Measurements from ENCODE around the gene RTTN.
"Not testable (repeated sequence)": the region's sequence is repeated elsewhere in the genome, so short reads cannot be mapped to it uniquely, and the experiment has no call there.

RTTN gene, protein sequence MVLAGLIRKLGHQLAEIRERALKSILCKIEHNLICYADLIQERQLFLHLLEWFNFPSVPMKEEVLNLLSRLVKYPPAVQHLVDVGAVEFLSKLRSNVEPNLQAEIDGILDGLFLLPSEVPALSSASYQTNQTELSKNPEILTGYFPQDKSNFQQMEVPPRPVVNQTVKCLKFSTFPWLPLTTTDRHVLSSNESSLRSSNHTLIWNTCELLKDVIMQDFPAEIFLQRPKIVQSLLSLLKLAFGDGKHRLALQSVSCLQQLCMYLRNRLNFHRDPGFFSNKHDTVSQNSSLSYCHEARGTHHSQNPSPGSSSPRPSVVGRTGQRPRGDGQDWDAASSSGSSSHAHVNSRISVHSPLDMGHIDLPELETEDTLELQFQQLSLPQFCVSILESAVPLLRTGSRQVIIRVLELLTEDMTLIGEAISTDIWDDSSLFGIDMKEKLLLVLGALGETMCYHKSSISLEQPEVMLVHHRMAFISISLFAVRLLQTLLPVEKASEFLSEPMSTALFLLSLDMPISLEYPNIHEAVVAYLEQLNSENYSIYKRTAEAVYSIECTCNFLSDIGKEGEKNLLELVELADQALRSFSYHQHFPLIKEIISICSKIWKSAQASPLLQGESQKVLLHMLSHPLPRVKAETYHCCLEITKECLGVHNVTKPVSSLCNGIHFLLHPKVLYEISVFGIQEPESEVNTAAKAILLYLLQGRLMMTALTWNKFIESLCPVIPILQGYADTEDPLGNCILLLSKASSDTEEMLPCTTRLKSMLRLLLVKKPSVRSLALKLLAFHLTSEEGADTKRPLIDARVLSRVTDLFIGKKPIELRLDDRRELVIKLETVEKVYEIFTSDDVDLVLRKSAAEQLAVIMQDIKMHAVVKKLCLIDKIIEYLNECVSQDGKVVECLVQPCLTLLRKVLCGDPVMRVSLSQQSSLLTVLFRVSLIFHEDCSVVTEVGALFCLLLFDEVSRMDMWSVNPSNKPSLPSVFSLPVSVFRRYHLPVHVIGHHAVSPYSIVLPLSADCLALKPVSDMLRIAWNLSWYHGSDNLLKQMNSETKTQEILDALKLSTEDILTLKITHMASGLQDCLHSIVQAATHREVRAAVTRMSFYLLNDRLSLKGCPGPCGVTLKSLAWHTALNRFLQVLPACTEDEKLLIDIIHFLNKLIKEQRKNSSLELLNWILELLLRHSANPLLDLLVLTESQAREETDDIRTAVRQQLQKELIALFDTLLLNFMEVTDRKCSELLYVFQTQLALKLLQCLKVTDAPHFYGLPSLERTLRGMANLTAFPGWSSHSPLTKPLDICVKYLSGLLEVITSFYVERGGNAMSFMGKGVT (N-terminal part only)

DNA sequence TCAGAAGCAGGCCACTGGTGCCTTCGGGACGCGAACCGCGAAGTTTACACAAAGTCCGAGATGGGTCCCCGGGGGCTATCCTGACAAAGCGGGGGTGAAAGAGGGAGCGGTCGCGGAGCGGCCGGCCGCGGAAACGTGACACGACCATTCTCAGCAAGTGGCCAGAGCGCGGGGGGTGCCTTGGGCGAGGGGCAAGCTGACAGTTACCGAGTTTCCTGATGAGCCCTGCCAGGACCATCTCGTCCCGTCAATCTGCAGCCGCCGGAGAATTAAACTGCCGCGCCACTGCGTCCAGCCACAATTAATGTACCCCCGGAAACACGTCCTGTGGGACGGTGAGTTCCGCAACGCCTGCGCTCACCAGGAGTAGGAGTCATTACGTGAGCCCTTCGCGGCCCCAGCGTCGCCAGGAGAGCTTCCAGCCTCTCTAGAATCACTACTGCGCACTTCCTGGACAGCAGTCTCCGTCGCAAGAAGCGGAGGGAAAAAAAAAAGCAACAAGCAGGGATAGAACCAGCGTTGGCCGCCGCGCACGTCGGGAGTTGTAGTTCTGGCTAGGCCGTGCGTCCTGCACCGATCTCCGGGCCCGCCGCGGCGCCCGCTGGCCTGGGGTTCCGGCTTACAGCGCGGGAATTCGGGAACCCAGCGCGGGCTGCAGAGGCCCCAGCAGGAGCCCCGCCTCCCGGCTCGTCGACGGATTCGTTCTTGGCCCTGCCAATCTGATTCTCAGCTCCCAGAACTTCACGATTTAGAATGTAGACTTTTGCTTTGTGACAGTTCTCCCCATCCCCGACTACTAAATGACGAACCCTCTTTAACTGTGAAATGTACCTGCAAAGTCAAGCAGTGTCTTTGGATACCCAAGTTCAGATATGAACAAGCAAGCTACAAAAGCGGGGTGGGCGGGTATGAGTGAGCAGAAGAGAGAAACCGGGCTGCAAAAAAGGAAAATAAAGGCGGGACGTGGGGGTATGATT lies at the start of gene RTTN:
Gene RTTN, minus strand, starts transcription at position 267 of the 977 bp plus-strand sequence. Its CDS starts 29 bp downstream, at position 238.
- in situ Hi-C loops (cut with MboI; ENCODE audit: low sequenced_read_pairs), result no loop called here

DNA sequence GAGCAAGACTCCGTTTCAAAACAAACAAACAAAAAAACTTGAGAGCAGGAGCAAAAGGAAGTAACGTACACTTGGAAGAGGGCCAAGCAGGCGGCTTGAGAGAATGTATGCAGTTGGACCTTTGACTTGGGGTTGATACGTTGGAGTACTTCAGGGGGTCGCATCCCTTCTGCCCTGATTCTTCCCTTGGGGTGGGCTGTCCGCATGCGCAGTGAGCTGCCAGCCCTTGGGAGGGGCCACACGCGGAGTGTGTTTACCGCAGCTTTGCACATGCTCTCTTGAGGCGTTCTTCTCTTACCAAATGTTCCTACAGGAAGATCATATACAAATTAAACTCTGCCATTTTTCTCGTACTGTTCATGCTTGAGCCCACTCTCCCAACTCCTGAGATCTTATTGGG lies 45.3 kb upstream of the RTTN start:
- in situ Hi-C loops (cut with MboI; ENCODE audit: low sequenced_read_pairs), result no loop called here

DNA sequence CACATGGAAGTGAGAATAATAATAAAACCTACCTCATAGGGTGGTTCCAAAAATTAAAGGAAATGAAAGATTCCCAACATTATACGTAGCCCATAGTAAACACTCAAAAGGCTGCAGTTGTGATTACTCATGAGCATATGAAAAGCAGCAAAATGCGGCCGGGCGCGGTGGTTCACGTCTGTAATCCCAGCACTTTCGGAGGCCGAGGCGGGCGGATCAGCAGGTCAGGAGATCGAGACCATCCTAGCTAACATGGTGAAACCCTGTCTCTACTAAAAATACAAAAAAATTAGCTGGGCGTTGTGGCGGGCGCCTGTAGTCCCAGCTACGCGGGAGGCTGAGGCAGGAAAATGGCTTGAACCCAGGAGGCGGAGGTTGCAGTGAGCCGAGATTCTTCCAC lies 44.4 kb upstream of the RTTN start:
- in situ Hi-C loops (cut with MboI; ENCODE audit: low sequenced_read_pairs), result not testable (repeated sequence)

DNA sequence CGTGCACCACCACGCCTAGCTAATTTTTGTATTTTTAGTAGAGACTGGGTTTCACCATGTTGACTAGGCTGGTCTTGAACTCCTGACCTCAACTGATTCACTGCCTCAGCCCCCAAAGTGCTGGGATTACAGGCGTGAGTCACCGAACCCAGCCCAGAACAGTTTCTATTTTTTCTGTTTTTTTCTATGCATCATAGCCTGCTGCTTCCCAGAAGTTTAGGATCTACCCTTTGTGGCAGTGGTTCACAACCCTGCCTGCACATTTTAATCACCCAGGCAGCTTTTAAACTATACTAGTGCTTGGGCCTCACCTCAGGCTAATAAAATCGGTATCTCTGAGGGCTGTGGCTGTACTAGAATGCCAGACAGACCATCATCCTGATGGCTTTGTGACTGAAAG lies 43.6 kb upstream of the RTTN start:
- in situ Hi-C loops (cut with MboI; ENCODE audit: low sequenced_read_pairs), result no loop called here

DNA sequence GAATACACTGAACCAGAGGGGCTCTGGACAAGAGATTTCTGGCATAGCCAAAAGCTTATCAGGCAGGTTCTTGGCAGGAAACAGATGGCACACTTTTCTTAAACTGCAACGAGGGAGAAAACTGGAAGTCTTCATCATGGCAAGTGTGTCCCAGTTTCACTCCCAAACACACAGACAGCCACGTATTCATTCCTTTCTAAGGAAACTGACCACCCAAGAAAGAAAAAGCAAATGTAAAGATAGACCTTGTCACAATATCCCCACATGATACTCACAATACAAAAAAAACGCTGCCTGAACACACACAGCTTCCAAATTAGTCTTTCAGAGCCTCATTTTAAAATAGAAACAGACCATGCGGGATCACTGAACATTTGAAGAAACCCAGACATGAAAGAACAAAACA lies 40.6 kb upstream of the RTTN start:
- in situ Hi-C loops (cut with MboI; ENCODE audit: low sequenced_read_pairs), result no loop called here

DNA sequence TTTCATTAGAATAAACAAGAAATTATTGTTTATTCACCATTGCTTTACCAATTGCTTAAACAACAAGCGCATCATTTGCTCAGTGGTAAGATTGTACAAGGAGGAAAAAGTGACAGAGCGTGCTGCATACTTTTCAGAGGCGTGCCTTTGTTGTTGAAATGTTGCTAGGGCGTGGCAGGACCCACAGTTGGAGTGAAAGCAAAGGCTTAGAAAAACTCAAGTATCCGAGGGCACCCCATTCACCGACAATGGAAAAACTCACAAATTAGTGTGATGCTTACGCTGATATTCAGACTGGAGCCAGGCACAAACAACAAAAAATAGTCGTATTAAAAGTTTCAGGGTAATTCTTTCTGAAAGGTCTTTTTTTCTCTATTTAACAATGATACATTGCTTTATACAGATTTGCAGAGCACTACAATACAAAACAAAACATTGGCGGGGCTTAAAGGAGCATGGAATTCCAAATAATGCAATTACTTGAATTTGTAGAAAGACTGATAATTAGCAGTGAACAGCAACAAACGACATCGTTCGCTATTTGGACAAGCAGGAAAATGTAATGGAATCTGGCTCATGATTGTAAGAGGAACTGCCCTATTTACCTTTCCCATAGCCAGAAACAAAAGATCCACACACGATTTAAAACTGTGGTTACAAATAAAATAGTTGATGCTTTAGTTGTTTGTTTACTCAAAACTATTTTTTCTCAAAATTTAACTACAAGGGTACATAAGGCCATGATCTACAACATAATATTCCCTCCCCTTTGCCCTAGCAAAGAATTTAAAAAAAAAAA lies 37.8 kb upstream of the RTTN start:
- in situ Hi-C loops (cut with MboI; ENCODE audit: low sequenced_read_pairs), result no loop called here

DNA sequence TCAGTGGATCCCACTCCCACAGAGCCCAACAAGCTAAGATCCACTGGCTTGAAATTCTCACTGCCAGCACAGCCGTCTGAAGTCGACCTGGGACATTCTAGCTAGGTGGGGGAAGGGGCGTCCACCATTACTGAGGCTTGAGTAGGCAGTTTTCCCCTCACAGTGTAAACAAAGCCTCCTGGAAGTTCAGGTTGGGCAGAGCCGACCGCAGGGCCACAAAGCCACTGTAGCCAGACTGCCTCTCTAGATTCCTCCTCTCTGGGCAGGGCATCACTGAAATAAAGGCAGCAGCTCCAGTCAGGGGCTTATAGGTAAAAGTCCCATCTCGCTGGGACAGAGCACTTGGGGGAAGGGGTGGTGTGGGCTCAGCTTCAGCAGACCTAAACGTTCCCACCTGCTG lies 31.4 kb upstream of the RTTN start:
- in situ Hi-C loops (cut with MboI; ENCODE audit: low sequenced_read_pairs), result not testable (repeated sequence)

DNA sequence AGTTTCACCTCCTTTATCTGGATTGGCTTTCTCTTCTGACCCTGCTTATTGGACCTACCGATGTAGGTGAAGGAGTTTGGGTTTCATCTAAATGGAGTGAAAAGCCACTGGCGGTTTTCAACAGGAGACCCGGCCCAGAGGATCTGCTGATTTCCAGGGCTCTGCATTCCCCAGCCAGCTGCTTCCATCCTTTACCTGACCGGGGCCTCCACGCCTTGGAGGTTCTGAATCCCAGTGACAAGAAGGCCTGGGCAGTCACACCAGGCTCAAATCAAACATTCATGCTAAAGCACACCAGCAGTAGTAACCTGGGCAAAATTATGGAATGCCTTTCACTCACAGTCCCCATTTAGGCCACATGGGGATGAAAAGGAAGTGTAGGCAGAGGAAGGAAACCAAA lies 30.0 kb upstream of the RTTN start:
- in situ Hi-C loops (cut with MboI; ENCODE audit: low sequenced_read_pairs), result no loop called here

DNA sequence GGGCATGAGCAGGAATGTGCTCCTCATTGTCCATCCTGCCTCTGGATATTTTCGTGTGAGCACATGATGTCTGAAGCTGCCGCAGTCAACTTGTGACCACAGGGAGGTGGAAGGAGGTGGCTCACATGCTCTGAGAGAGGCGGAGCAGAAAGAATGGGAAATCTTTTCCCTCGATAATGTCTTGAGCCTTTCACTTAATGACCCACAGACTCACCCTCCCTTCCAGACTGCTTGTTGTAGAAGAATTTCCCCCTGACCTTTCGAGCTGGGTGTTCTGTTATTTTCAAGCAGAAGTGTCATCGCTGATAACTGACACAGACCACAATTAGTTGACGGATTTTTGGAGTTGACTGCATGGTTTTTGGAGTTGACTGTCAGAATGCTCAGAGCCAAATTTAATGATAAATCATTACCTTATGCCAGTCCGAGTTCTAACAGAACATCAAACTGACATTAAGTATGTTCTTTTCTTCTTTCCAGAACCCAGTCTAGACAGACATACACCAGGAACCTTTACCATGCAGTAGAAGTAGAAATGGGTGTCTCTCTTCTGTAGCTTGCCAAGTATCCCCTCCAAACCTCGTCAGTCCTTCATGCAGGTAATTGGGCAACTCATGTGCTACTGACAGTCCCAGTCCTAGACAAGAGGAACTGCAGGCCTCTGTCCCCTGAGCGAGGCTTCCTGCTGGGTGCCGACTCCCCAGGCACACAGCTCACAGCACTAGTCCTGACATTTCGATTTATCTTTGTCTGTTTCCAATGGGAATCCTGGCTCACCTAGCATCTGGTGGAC lies 29.4 kb upstream of the RTTN start:
- in situ Hi-C loops (cut with MboI; ENCODE audit: low sequenced_read_pairs), result no loop called here

DNA sequence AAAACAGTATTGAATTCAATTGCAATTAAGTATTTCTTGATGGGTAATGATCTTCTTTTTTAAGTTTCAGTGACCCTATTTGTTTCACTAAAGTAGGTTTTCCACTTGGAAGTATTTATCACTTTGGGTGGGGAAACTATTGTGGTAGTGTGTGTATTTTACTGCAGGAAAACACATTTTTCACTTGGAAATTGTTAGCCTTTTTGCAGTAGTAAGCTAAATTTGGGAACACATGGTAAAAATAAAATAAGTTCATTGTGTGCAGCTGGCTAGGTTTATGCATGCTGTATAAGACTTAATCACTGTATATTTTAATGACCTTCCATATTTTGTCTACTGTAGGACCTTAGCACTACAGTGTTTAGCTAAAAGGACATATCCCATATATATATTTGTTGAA lies 28.5 kb upstream of the RTTN start:
- in situ Hi-C loops (cut with MboI; ENCODE audit: low sequenced_read_pairs), result no loop called here

DNA sequence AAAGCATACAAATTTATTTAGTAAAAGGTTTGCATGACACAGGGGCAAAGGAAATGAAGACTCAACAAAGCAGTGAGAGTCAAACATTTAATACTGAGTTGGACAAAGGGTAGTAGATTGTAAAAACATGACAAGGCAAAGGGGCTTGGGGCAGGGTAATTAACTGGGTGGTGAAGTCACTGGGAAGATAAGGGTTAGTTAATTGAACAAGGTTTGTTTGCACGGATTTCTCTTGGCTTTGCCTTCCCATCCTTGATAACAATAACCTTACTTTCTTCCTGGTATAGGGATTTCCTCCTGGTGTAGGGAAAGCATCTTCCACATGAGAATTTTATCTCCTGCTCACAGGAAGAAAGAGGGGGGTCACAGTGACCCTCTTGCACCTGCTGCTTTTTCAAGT lies 26.8 kb upstream of the RTTN start:
- in situ Hi-C loops (cut with MboI; ENCODE audit: low sequenced_read_pairs), result no loop called here

DNA sequence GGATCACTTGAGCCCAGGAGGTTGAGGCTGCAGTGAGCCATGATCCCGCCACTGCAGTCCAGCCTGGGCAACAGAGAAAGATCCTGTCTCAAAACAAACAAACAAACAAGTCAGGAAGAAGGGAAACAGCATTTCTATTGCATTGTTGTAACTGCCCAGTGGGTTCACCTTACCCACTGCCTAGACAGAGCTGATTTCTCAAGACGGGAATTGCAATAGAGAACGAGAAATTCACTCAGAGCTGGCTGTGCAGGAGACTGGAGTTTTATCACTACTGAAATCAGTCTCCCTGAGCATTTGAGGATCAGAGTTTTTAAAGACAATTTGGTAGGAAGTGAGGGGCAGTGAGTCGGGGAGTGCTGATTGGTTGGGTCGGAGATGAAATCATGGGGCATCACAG lies 24.2 kb upstream of the RTTN start:
- in situ Hi-C loops (cut with MboI; ENCODE audit: low sequenced_read_pairs), result no loop called here

DNA sequence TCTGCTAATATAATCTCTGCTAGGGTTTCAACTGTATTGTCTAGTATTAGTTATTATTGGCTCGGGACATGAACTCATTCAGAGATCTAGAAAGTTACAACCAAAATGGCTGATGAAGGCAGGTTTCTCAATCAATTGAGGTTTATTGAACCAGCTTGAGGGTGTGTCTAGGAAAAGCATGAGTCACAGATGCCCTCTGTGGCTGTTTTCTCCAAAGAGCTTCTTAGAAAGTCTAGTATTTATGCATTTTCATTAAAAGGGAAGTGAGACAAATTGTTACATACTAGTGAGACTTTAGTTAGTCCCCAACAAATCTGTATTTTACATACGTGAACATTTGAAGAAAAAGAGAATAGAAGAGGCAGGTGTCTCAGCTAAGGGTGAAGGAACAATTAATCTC lies 23.0 kb upstream of the RTTN start:
- in situ Hi-C loops (cut with MboI; ENCODE audit: low sequenced_read_pairs), result no loop called here

DNA sequence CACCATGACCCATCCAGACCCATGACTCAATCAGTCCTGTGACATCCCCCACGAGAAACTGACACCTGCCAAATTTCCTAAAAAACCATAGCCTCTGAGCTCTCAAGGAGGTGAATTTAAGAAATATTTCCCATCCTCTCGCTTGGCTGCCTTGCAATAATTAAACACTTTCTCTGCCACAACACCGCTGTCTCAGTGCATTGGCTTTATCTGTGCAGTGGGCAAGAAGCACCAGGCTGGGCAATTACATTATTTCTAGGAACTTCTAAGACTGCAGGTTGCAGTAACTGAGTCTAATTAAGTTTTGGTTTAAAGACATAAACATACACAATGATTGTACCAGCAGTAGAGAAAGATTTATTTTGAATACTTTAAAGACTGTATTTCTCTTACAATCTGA lies 22.0 kb upstream of the RTTN start:
- in situ Hi-C loops (cut with MboI; ENCODE audit: low sequenced_read_pairs), result no loop called here

DNA sequence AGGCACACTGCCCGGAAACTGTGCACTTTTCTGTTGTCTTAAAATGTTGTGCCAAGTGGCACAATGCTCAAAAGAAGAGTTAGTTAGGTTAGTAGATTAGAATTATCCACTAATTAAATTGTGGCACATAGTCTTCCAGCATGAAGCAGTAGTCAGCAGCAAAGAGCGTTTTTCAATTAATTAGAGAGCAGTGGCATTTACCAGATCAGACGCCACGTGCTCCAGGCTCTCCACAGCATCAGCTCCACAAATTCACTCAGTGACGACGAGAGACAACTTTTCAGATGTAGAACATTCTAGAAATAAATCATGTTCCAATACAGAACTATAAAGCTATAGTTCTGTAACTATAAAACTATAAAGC lies 16.4 kb upstream of the RTTN start:
- in situ Hi-C loops (cut with MboI; ENCODE audit: low sequenced_read_pairs), result no loop called here

DNA sequence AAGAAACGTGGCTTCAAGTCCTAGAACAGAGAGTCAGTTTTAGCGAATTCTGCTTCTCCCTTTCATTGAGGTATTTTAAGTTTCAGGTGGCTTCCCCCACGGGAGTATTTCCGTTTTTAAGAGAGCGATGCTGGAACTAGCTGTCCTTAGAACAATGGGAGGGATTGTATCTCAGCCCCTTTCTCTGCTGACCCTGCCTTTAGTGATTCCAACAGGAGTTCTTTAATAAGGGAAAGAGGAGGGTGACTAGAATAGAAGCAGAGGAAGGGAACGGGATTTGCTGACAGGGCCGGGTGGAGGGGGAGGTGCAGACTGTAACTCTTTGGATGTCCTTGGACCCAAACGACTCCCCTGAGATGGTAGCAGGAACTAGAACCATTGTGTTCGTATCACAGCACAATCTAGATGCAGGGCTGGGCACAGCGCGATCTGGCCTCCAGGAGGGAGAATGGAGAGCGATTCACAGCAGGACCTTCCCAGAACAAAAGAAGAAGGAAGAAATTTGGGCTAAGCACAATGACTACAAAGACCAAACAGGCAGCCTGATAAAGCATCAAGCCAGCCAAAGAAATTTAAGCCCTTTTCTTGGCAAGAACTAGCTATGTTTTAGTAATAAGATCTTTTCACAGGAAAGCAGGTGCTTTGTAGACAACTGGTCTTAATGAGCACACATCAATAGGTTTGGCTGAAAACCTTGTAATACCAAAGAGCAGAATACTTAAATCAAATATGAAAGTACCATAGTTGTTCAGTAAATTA lies 15.8 kb upstream of the RTTN start:
- in situ Hi-C loops (cut with MboI; ENCODE audit: low sequenced_read_pairs), result no loop called here

DNA sequence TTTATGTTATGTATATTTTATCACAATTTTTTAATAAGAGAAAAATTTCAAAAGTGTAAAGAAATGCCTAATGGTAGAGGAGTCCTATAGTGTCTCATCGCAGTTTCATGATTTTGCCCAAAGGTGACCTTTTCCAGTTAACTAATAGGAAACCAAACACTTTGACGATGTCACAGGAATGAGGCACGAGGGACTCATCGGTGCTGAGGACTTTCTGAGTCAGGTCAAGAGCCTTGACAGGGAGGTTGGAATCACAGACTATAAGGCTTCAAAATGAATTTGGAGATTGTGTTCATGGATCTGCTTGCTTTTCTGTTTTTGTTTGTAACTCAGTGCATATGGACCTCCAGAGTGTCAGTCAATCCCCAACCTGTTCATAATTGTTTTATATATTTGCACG lies 15.1 kb upstream of the RTTN start:
- in situ Hi-C loops (cut with MboI; ENCODE audit: low sequenced_read_pairs), result no loop called here

DNA sequence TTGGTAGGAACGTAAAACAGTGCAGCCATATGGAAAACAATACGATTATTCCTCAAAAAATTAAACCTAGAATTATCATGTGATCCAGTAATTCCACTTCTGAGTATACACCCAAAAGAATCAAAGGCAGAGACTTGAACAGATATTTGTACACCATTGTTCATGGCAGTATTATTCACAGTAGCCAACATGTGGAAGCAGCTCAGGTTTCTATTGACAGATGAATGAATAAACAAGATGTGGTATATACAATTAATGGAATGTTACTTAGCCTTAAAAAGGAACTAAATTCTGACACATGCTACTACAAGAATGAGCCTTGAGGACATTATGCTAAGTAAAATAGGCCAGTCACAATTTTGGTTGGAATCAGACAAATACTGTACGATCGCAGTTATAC lies 14.2 kb upstream of the RTTN start:
- in situ Hi-C loops (cut with MboI; ENCODE audit: low sequenced_read_pairs), result no loop called here
